ENCODE results near the gene ZNF785. TPM values are rescaled to one million over a fixed set of nuclear protein-coding genes. Genes with fewer than 3 reads are reported as not detected.

Gene ZNF785
- total RNA-seq, 1 experiment from 2014 or later: 16.0 TPM

- Mint-ChIP-seq H3K9me3 (no peaks in the 10 kb centered on the region), H3K4me1 (peaks cover 27% of the 10 kb centered on the region), H3K36me3 (peaks cover 16% of the 10 kb centered on the region), H3K27ac (peak overlapping the region; percentile 36; the same call in 1 of the 2 replicates), H3K4me3 (peak overlapping the region; percentile 95), H3K27me3 (ENCODE audit: low read depth) (no peaks in the 10 kb centered on the region)
- CTCF ChIA-PET: interaction anchor here (0.5 to 4.7 kb wide), 9 partner anchors 24 to 421 kb away, joined by 3 to 41 read pairs (median 11); partner anchors contain the start of genes DCTPP1, ZNF688, ZNF764 and ZNF785
- TF ChIP-seq RELA (CRISPR knock-in tag; IDR thresholded peaks at IDR 0.05; ENCODE audit: borderline replicate concordance) (no peak), ZNF263 (CRISPR knock-in tag; IDR thresholded peaks at IDR 0.05; ENCODE audit: low read depth) (no peak), ZBTB43 (CRISPR knock-in tag; IDR thresholded peaks at IDR 0.05) (no peak), SMAD4 (CRISPR knock-in tag; IDR thresholded peaks at IDR 0.05) (no peak), ZBTB21 (CRISPR knock-in tag; IDR thresholded peaks at IDR 0.05; ENCODE audit: borderline replicate concordance) (no peak), ZNF425 (CRISPR knock-in tag; conservative IDR thresholded peaks at IDR 0.05) (no peak), NFYB (CRISPR knock-in tag; conservative IDR thresholded peaks at IDR 0.05; ENCODE audit: low read depth) (no peak), ZNF121 (CRISPR knock-in tag; IDR thresholded peaks at IDR 0.05) (no peak), MAX (CRISPR knock-in tag; IDR thresholded peaks at IDR 0.05) (no peak), ATF1 (CRISPR knock-in tag; IDR thresholded peaks at IDR 0.05) (no peak)
- POLR2A ChIA-PET: interaction anchor here (0.6 to 3.1 kb wide), 6 partner anchors 15 to 77 kb away, joined by 3 to 42 read pairs (median 4); partner anchors contain the start of genes ZNF688, ZNF689 and ZNF764
- ATAC-seq (peak; percentile 5), DNase-seq (ENCODE audit: low spot score) (no peak)
These were observed 51.6 kb downstream of the ZNF785 start for GRCh38 chr16:30533748-30534367.

GRCh38 chr16:30533146-30533522, 52.4 kb downstream of the ZNF785 start:
- CTCF ChIA-PET: interaction anchor here (1.5 to 4.7 kb wide), 2 partner anchors 53 to 82 kb away, joined by 3 to 30 read pairs; partner anchors contain the start of gene ZNF785

More at GRCh38 chr16:30533146-30533522, 52.4 kb downstream of the ZNF785 start:
- Mint-ChIP-seq H3K36me3 (peaks cover 16% of the 10 kb centered on the region), H3K27me3 (ENCODE audit: low read depth) (no peaks in the 10 kb centered on the region), H3K9me3 (no peaks in the 10 kb centered on the region), H3K27ac (peak overlapping the region; percentile 84), H3K4me3 (peak overlapping the region; percentile 68), H3K4me1 (peaks cover 30% of the 10 kb centered on the region)
- ATAC-seq: no peak
- DNase-seq (ENCODE audit: low spot score): no peak
- POLR2A ChIA-PET: interaction anchor here (1.0 to 3.1 kb wide), 2 partner anchors 14 to 25 kb away, joined by 3 to 42 read pairs; partner anchors contain the start of gene ZNF764
- no peak for TF ChIP-seq ZNF138 (CRISPR knock-in tag; conservative IDR thresholded peaks at IDR 0.05)
- TF ChIP-seq PRDM15 (CRISPR knock-in tag; IDR thresholded peaks at IDR 0.05): peak; percentile 20; the same call in 1 of the 2 replicates
